MM.1S (cell line): ENCODE results near the gene TSHZ3.

Source experiments
- DNase-seq: peaks from one replicate; pipeline ENCODE4 v3.0.0-alpha.2; 2015
- H2AFZ ChIP-seq: fragments of 300-600 bp; sonication (generic); 2 replicates; pipeline ENCODE4 v1.6.0; 2016; ENCODE audit warnings: antibody characterized with exemption, low read length
- H3F3A ChIP-seq: fragments of 300-600 bp; sonication (generic); 2 replicates; pipeline ENCODE4 v1.6.1; 2016; ENCODE audit warnings: mild to moderate bottlenecking, antibody characterized with exemption, low read length, moderate library complexity, mixed read lengths; ENCODE audit not compliant: insufficient read depth
- H3K27ac ChIP-seq: fragments of 300-600 bp; sonication (generic); 2 replicates; pipeline ENCODE4 v1.5.1; 2016; ENCODE audit warnings: mild to moderate bottlenecking, low read length
- H3K27me3 ChIP-seq: fragments of 300-600 bp; sonication (generic); replicated peaks from 2 replicates; pipeline ENCODE4 v1.6.0; 2016; ENCODE audit warnings: low read length; ENCODE audit not compliant: insufficient read depth
- H3K36me3 ChIP-seq: fragments of 300-600 bp; sonication (generic); replicated peaks from 2 replicates; pipeline ENCODE4 v1.6.1; 2016; ENCODE audit warnings: mild to moderate bottlenecking, low read length, mixed read lengths; ENCODE audit not compliant: insufficient read depth
- H3K4me1 ChIP-seq: fragments of 300-600 bp; sonication (generic); 2 replicates; pipeline ENCODE4 v1.6.1; 2016; ENCODE audit warnings: low read length, mixed read lengths
- H3K4me2 ChIP-seq: fragments of 300-600 bp; sonication (generic); 2 replicates; pipeline ENCODE4 v1.6.0; 2016; ENCODE audit warnings: low read depth, low read length
- H3K4me3 ChIP-seq: fragments of 300-600 bp; sonication (generic); 2 replicates; pipeline ENCODE4 v1.5.1; 2016; ENCODE audit warnings: low read length, mixed read lengths
- H3K79me2 ChIP-seq: fragments of 300-600 bp; sonication (generic); 2 replicates; pipeline ENCODE4 v1.6.1; 2016; ENCODE audit warnings: mixed run types, low read length, mixed read lengths
- H3K9ac ChIP-seq: fragments of 300-600 bp; sonication (generic); 2 replicates; pipeline ENCODE4 v1.6.1; 2016; ENCODE audit warnings: low read length, mixed read lengths
- H3K9me2 ChIP-seq: fragments of 300-600 bp; sonication (generic); replicated peaks from 2 replicates; pipeline ENCODE4 v1.6.1; 2016; ENCODE audit warnings: mild to moderate bottlenecking, low read length, mixed read lengths; ENCODE audit not compliant: insufficient read depth
- H3K9me3 ChIP-seq: fragments of 300-600 bp; sonication (generic); replicated peaks from 2 replicates; pipeline ENCODE4 v1.6.1; 2016; ENCODE audit warnings: mild to moderate bottlenecking, low read length, mixed read lengths; ENCODE audit not compliant: insufficient read depth
- H4K20me1 ChIP-seq: fragments of 300-600 bp; sonication (generic); 2 replicates; pipeline ENCODE4 v1.6.1; 2016; ENCODE audit warnings: mild to moderate bottlenecking, low read length, moderate library complexity, mixed read lengths; ENCODE audit not compliant: insufficient read depth
- EZH2 ChIP-seq: fragments of 300-600 bp; sonication (generic); optimal IDR thresholded peaks from 2 replicates; pipeline ENCODE3; 2017; ENCODE audit warnings: low read depth, mild to moderate bottlenecking, antibody characterized with exemption, low read length, mixed read lengths
- EZH2phosphoT487 ChIP-seq: fragments of 300-600 bp; sonication (generic); IDR thresholded peaks from 2 replicates; pipeline ENCODE4 v1.6.1; 2018; ENCODE audit warnings: antibody characterized with exemption, low read length
- TF ChIP-seq, protein P1 (sequence below): fragments of 300-600 bp; sonication (generic); IDR thresholded peaks from 2 replicates; pipeline ENCODE4 v1.5.1; 2016; ENCODE audit warnings: antibody characterized with exemption, low read length, mixed read lengths

TSHZ3 gene

GRCh38 chr19:31270897-31271296 is 78.3 kb downstream of the TSHZ3 start:
- Histone ChIP-seq H3F3A (no peaks in the 10 kb centered on the region), H3K27ac (no peak overlapping the region), H3K9me3 (no peaks in the 10 kb centered on the region), H3K9ac (no peak overlapping the region), H3K27me3 (peaks cover 60% of the 10 kb centered on the region), H3K9me2 (no peaks in the 10 kb centered on the region), H2AFZ (no peak overlapping the region), H3K79me2 (no peaks in the 10 kb centered on the region), H3K4me2 (no peak overlapping the region), H3K4me3 (no peak overlapping the region), H3K4me1 (no peaks in the 10 kb centered on the region), H3K36me3 (no peaks in the 10 kb centered on the region), H4K20me1 (no peaks in the 10 kb centered on the region)
- TF ChIP-seq EZH2phosphoT487 (no peak), EZH2 (no peak)
- TF ChIP-seq, protein P1, sequence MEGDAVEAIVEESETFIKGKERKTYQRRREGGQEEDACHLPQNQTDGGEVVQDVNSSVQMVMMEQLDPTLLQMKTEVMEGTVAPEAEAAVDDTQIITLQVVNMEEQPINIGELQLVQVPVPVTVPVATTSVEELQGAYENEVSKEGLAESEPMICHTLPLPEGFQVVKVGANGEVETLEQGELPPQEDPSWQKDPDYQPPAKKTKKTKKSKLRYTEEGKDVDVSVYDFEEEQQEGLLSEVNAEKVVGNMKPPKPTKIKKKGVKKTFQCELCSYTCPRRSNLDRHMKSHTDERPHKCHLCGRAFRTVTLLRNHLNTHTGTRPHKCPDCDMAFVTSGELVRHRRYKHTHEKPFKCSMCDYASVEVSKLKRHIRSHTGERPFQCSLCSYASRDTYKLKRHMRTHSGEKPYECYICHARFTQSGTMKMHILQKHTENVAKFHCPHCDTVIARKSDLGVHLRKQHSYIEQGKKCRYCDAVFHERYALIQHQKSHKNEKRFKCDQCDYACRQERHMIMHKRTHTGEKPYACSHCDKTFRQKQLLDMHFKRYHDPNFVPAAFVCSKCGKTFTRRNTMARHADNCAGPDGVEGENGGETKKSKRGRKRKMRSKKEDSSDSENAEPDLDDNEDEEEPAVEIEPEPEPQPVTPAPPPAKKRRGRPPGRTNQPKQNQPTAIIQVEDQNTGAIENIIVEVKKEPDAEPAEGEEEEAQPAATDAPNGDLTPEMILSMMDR: no peak
- no peak for DNase-seq

- H3K4me2 ChIP-seq: no peak overlapping the region
- TF ChIP-seq, protein P1: no peak
- no peak for TF ChIP-seq EZH2
- TF ChIP-seq EZH2phosphoT487: no peak
Measured at GRCh38 chr19:31269425-31270127, 79.7 kb downstream of the TSHZ3 start.

DNA sequence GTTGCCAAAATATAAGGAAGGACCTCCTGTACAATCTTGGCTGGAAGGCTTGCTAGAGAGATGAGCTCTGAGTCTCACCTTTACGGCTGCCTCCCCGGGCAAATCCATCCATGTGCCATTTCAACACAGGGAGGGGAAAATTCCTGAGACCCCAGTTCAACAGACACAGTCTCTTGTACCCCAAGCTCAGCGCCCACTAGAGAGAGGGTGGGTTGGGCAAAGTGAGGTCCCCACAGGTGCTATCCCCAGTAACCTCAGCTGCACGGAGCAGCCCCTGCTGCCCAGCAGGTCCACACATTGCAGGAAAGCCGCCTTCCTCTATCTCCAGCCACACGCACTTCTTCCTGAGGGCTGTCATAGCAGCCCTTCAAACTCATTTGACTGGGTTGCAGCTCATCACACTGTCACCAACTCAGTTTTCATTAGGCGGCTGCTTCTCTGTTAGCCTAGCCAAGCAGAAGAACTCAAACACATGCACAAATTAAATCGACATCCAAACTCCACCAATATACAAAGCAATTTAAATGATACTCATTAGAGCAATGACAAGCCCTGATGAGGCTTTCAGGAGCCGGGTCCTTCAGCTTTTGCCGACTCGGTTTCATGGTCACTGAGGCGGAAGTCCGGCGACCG is 80.4 kb downstream of the TSHZ3 start:
- no peaks in the 10 kb centered on the region for H3K9me3 ChIP-seq
- no peaks in the 10 kb centered on the region for H3K9me2 ChIP-seq
- no peak overlapping the region for H3K27ac ChIP-seq
- H3K9ac ChIP-seq: no peak overlapping the region
- no peaks in the 10 kb centered on the region for H3K79me2 ChIP-seq
- H3K4me1 ChIP-seq: no peaks in the 10 kb centered on the region
- no peaks in the 10 kb centered on the region for H3F3A ChIP-seq
- H4K20me1 ChIP-seq: no peaks in the 10 kb centered on the region
- no peak overlapping the region for H3K4me2 ChIP-seq
- H2AFZ ChIP-seq: no peak overlapping the region
- TF ChIP-seq EZH2: no peak
- TF ChIP-seq, protein P1: no peak
- no peak for TF ChIP-seq EZH2phosphoT487
- no peaks in the 10 kb centered on the region for H3K36me3 ChIP-seq
- peaks cover 42% of the 10 kb centered on the region for H3K27me3 ChIP-seq
- DNase-seq: no peak
- no peak overlapping the region for H3K4me3 ChIP-seq

More at GRCh38 chr19:31269425-31270127, 79.7 kb downstream of the TSHZ3 start:
- no peak for DNase-seq
- no peaks in the 10 kb centered on the region for H3F3A ChIP-seq
- no peak overlapping the region for H3K27ac ChIP-seq
- no peaks in the 10 kb centered on the region for H4K20me1 ChIP-seq
- no peaks in the 10 kb centered on the region for H3K4me1 ChIP-seq
- no peaks in the 10 kb centered on the region for H3K36me3 ChIP-seq
- H3K4me3 ChIP-seq: no peak overlapping the region
- H3K9me2 ChIP-seq: no peaks in the 10 kb centered on the region
- H3K9me3 ChIP-seq: no peaks in the 10 kb centered on the region
- peaks cover 47% of the 10 kb centered on the region for H3K27me3 ChIP-seq
- H3K9ac ChIP-seq: no peak overlapping the region
- H3K79me2 ChIP-seq: no peaks in the 10 kb centered on the region
- H2AFZ ChIP-seq: no peak overlapping the region
